GOT3 (cell line): ENCODE data around the gene URGCP.
"Not testable (repeated sequence)": the region's sequence is repeated elsewhere in the genome, so short reads cannot be mapped to it uniquely, and the experiment has no call there.

Experiments used
- DNase-seq: peaks from one replicate; lab custom pipeline; 2025; ENCODE audit warnings: mixed read lengths; lab: John Stamatoyannopoulos, UW

Gene URGCP

DNA sequence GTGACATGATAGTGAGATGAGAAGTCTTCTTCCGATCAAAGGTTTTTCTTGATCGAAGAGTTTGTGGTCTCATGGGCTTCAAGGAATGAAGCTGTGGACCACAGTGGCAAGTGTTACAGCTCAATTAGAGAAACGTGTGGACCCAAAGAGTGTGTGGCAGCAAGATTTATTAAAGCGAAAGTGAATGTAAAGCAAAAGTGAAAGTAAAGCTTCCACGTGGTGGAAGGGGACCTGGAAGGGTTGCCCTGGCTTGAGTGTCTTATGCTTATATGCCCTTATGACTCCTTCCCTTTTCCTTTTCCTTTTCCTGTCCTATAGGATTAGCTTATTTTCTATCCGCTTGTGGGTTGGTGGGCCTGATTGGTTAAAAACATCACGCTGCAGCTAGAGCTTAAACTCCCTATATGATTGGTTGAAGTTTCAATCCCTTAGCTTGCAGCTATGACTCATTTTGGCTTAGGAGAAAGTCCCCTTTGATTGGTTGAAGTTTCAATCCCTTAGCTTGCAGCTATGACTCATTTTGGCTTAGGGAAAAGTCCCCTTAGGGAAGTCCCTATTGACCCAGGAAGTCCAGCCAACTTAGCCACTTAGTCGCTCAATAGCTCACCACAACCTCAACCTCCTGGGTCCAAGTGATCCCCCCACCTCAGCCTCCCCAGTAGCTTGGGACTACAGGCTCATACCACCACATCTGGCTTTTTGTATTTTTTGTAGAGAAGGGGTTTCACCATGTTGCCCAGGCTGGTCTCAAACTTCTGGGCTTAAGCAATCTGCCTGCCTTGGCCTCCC lies 71.7 kb downstream of the URGCP start:
- no peak for DNase-seq

DNA sequence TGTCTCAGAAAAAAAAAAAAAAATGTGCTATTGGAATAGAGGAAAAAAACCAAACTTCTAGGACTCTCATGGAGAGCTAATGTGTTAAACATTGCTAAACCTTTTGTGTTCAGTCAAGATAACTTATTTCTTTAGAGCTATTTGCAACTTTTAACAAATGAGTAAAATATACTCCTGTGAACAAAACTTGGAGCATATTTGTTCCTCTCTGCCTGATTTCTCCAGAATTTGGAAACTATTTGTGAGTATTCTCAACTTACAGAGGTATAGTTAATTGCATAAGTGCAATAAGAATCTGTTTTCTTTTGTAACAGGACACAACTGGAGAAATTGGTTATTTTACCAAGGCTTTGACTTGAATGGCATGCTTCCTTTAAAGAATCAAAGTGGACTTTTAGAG lies 75.5 kb downstream of the URGCP start:
- DNase-seq = not testable (repeated sequence)
